T-helper 2 cell (primary cell): ENCODE results near the gene SMARCC1.

ENCODE experiments used
- DNase-seq, 5 experiments: peaks; one replicate each; pipeline versions ENCODE4 v3.0.0 to v3.0.0-alpha.2; 2012 to 2022

Gene SMARCC1

GRCh38 chr3:47583320-47584075 is 198.2 kb downstream of the SMARCC1 start:
- DNase-seq, result no peak

GRCh38 chr3:47581835-47582234 is 199.9 kb downstream of the SMARCC1 start:
- no peak for DNase-seq

- DNase-seq, result no peak
Measured at GRCh38 chr3:47581422-47581821, 200.3 kb downstream of the SMARCC1 start.

GRCh38 chr3:47580481-47580880 is 201.2 kb downstream of the SMARCC1 start:
- no peak for DNase-seq

- DNase-seq, result no peak
Measured at GRCh38 chr3:47579875-47580274, 201.8 kb downstream of the SMARCC1 start.

GRCh38 chr3:47578691-47579632 is 202.7 kb downstream of the SMARCC1 start, which contains the start of gene CSPG5:
TSS of gene CSPG5 (minus strand) at chr3:47578865. CDS start at chr3:47578693, 172 bp downstream.
- DNase-seq, result peak in 3 of 5 experiments; percentile 10 to 16 (median 15)

GRCh38 chr3:47578119-47578632 is 203.5 kb downstream of the SMARCC1 start:
- peak; percentile 16 to 37 (median 22) for DNase-seq

- DNase-seq, result no peak
Measured at GRCh38 chr3:47577583-47578118, 204.0 kb downstream of the SMARCC1 start.

GRCh38 chr3:47573190-47574172 is 208.2 kb downstream of the SMARCC1 start:
- no peak for DNase-seq

- DNase-seq, result no peak
Measured at GRCh38 chr3:47571391-47572175, 210.1 kb downstream of the SMARCC1 start.

- DNase-seq, result no peak
Measured at GRCh38 chr3:47568901-47569300, 212.8 kb downstream of the SMARCC1 start.

- no peak for DNase-seq
Measured at GRCh38 chr3:47567149-47567548, 214.5 kb downstream of the SMARCC1 start.

- no peak for DNase-seq
Measured at GRCh38 chr3:47566667-47567066, 215.0 kb downstream of the SMARCC1 start.

- no peak for DNase-seq
Measured at GRCh38 chr3:47565734-47566550, 215.8 kb downstream of the SMARCC1 start.

GRCh38 chr3:47556351-47556750 is 225.3 kb downstream of the SMARCC1 start:
- DNase-seq, result no peak

- no peak for DNase-seq
Measured at GRCh38 chr3:47554335-47554734, 227.4 kb downstream of the SMARCC1 start.

- no peak for DNase-seq
Measured at GRCh38 chr3:47553407-47553806, 228.3 kb downstream of the SMARCC1 start.

GRCh38 chr3:47542471-47543173 is 239.1 kb downstream of the SMARCC1 start:
- DNase-seq, result no peak

GRCh38 chr3:47541583-47542108 is 240.0 kb downstream of the SMARCC1 start:
- DNase-seq, result no peak
